Lower leg skin (tissue), 4 donors: ENCODE data around the gene OR2C1. TPM values are rescaled to one million over a fixed set of nuclear protein-coding genes. Genes with fewer than 3 reads are reported as not detected.

Experiments used
- DNase-seq, 2 donors: peaks; one replicate each; pipeline ENCODE4 v3.0.0-alpha.2; 2019; ENCODE audit warnings: low spot score in 2 of 2
- H3K4me3 ChIP-seq: fragments of 200-600 bp; sonication (generic); 2 replicates; pipeline ENCODE4 v1.5.1; 2017; ENCODE audit warnings: mild to moderate bottlenecking, low read depth; ENCODE audit not compliant: poor library complexity, severe bottlenecking
- POLR2A ChIP-seq, 2 donors: fragments of 450-650 bp; IDR thresholded peaks; one replicate each; pipeline ENCODE4 v1.6.1; 2016 to 2017; ENCODE audit warnings: antibody characterized with exemption in 2 of 2, mild to moderate bottlenecking in 1 of 2, moderate library complexity in 1 of 2
- WGBS, 2 donors: methylation state at CpG; one replicate each; pipeline ENCODE4 v1.1.5; 2018; 5-methylcytosine and 5-hydroxymethylcytosine counted together
- intact Hi-C: fragments of 100-400 bp; cut with DNase I; formaldehyde crosslinking; loops from one replicate; pipeline ENCODE4 v1.15.0; 2023; ENCODE audit warnings: low total_unique reads
- total RNA-seq, 4 donors: library from RNA; depleted of rRNA; stranded (reverse); fragments of >200 nt; gene quantifications; one replicate each; pipeline ENCODE4 v1.1.0, GENCODE V29; 2016
- TF ChIP-seq, protein P1 (sequence below), 3 donors: fragments of 450-650 bp; IDR thresholded peaks; one replicate each; pipeline ENCODE4 v1.5.1; 2016; ENCODE audit warnings: antibody characterized with exemption in 3 of 3, mild to moderate bottlenecking in 3 of 3, moderate library complexity in 2 of 3

OR2C1 gene
- under 1 TPM in 2 of 4 donors, not detected in 2; 0.39 to 0.88 TPM for total RNA-seq

DNA sequence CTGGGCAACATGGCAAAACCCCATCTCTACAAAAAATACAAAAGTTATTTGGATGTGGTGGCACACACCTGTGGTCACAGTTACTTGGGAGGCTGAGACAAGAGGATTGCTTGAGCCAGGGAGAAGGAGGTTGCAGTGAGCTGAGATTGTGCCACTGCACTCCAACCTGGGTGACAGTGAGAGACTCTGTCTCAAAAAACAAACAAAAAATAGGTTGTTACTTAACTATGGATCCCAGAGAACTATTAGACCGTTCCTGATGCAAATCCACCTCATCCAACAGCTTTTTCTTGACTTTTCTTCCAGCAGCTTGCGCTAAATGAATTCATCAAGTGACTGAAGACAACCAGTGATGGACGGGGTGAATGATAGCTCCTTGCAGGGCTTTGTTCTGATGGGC, at the start of gene OR2C1:
Gene OR2C1, plus strand, starts transcription at position 301 of the 400 bp plus-strand sequence. Its CDS starts 52 bp downstream, at position 353.
- no peak for TF ChIP-seq POLR2A (IDR thresholded peaks at IDR 0.05)
- TF ChIP-seq, protein P1, sequence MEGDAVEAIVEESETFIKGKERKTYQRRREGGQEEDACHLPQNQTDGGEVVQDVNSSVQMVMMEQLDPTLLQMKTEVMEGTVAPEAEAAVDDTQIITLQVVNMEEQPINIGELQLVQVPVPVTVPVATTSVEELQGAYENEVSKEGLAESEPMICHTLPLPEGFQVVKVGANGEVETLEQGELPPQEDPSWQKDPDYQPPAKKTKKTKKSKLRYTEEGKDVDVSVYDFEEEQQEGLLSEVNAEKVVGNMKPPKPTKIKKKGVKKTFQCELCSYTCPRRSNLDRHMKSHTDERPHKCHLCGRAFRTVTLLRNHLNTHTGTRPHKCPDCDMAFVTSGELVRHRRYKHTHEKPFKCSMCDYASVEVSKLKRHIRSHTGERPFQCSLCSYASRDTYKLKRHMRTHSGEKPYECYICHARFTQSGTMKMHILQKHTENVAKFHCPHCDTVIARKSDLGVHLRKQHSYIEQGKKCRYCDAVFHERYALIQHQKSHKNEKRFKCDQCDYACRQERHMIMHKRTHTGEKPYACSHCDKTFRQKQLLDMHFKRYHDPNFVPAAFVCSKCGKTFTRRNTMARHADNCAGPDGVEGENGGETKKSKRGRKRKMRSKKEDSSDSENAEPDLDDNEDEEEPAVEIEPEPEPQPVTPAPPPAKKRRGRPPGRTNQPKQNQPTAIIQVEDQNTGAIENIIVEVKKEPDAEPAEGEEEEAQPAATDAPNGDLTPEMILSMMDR (IDR thresholded peaks at IDR 0.05): no peak
- 73 to 77% methylated on average over 3 of the region's 3 CpGs for WGBS, 2 donors
- intact Hi-C loops: no loop called here
- no peak for DNase-seq
- H3K4me3 ChIP-seq: no peak within 1 kb of the TSS

DNA sequence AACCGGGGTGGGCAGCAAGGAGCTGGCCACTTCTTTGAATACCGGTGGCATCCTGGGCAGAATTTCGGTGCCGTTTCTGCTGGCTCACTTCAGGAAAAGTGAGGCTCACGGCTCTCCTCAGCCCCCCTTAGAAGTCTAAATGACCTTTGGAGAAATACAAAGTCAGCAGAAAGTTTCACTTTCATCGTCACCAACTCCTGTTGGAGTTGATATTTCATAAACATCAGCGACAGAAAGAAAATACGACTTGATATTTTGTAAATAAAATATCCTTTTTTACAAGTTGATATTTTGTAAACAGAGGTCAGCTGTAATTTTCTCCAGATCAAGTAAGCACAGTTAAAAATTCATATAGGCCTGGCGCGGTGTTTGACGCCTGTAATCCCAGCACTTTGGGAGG, 49.6 kb upstream of the OR2C1 start:
- intact Hi-C loops: loop anchor here (10.0 kb wide), 1 partner anchor 99 kb away; the partner anchor contains the start of genes ZNF174 and ZSCAN32
- 57 to 69% methylated on average over 11 of the region's 11 CpGs for WGBS, 2 donors
- H3K4me3 ChIP-seq: peak overlapping the region; percentile 48
- TF ChIP-seq, protein P1 (IDR thresholded peaks at IDR 0.05): no peak
- no peak for TF ChIP-seq POLR2A (IDR thresholded peaks at IDR 0.05)
- no peak for DNase-seq

DNA sequence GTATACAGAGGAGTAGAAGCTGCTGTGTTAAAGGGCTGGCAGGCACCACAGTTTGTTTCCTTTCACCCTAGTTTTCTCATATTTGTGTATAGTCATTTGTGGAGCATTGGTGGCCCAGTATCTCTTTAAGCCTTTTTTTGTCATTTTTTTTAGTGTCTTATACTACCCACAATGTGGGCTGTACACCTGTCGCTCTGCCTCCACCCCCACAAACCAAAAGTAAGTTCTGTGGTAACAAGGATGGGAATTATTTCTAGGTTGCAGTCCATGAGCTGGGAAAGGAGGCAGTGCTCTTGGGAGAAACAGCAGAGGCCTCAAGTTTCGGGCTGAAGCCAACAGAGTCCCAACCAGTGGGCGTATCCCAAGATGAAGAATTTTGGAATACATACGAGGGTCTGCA, 44.2 kb upstream of the OR2C1 start:
- no peak for DNase-seq
- TF ChIP-seq POLR2A (IDR thresholded peaks at IDR 0.05): no peak
- TF ChIP-seq, protein P1 (IDR thresholded peaks at IDR 0.05): no peak
- WGBS, 2 donors: 91 to 97% methylated on average over 4 of the region's 4 CpGs
- no peak overlapping the region for H3K4me3 ChIP-seq
- intact Hi-C loops: no loop called here

DNA sequence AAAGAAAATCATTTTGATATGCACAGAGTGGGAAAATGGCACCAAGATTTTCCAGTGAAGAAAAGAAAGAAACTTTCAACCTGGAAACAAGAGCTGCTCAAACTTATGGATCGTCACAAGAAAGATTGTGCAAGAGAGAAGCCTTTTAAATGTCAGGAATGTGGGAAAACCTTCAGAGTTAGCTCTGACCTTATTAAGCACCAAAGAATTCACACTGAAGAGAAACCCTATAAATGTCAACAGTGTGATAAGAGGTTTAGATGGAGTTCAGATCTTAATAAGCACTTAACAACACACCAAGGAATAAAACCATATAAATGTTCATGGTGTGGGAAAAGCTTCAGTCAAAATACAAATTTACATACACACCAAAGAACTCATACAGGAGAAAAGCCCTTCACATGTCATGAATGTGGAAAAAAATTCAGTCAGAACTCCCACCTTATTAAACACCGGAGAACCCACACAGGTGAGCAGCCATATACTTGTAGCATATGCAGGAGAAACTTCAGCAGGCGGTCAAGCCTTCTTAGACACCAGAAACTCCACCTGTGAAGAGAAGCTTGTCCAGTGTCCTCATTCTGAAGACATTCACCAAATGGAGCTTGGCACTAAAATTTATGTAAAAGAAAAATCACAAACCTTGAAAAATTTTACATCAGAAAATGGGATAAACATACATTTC, 38.2 kb upstream of the OR2C1 start:
- no peak for TF ChIP-seq POLR2A (IDR thresholded peaks at IDR 0.05)
- TF ChIP-seq, protein P1 (IDR thresholded peaks at IDR 0.05): no peak
- 95 to 96% methylated on average over 3 of the region's 3 CpGs for WGBS, 2 donors
- DNase-seq: no peak
- intact Hi-C loops: no loop called here
- H3K4me3 ChIP-seq: no peak overlapping the region

DNA sequence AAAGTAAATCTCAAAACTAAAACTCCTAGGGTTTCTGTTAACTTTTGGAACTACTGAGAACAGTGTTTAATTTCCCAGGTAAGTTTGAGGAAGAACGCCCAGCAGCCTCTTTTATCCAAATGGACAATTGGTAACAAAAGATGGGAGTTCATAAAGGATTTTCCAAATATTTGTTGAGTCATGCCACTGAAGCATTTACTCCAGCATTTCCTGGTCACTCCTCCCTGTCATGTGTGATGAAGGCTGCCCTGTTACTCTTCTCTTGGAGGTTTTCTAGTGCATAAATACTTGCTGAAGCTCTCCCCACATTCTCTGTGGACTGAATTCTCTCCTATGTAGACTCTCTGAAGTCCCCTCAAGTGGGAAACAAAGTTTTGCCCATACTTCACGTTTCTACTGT, 33.9 kb upstream of the OR2C1 start:
- intact Hi-C loops: no loop called here

More for the DNA sequence above, 33.9 kb upstream of the OR2C1 start:
- DNase-seq: no peak
- 63 to 79% methylated on average over 2 of the region's 2 CpGs for WGBS, 2 donors
- H3K4me3 ChIP-seq: no peak overlapping the region
- TF ChIP-seq, protein P1 (IDR thresholded peaks at IDR 0.05): no peak
- TF ChIP-seq POLR2A (IDR thresholded peaks at IDR 0.05): no peak
